AG09319 (cell line): ENCODE measurements around the gene ATG4B.

Experiments used
- DNase-seq: peaks from one replicate; pipeline ENCODE4 v3.0.0-alpha.2; 2010; ENCODE audit warnings: low read depth; ENCODE audit errors: extremely low read depth
- CTCF ChIP-seq: IDR thresholded peaks from 2 replicates; pipeline ENCODE4 v1.5.1; 2011; ENCODE audit warnings: low read depth, mild to moderate bottlenecking, inconsistent platforms, low read length, moderate library complexity

Gene ATG4B

GRCh38 chr2:241652722-241653121, 15.2 kb downstream of the ATG4B start:
- no peak for DNase-seq
- no peak for TF ChIP-seq CTCF

- no peak for TF ChIP-seq CTCF
- no peak for DNase-seq
Observed at GRCh38 chr2:241653210-241653750, 15.8 kb downstream of the ATG4B start.

GRCh38 chr2:241654551-241654950, 17.1 kb downstream of the ATG4B start:
- TF ChIP-seq CTCF, result no peak
- DNase-seq, result no peak

GRCh38 chr2:241655516-241656189, 18.2 kb downstream of the ATG4B start:
- DNase-seq, result no peak
- TF ChIP-seq CTCF, result no peak

- DNase-seq, result no peak
- TF ChIP-seq CTCF, result no peak
Observed at GRCh38 chr2:241656190-241656741, 18.8 kb downstream of the ATG4B start.

GRCh38 chr2:241657786-241658254, 20.3 kb downstream of the ATG4B start:
- no peak for TF ChIP-seq CTCF
- DNase-seq, result no peak

- no peak for DNase-seq
- no peak for TF ChIP-seq CTCF
Observed at GRCh38 chr2:241658296-241658695, 20.8 kb downstream of the ATG4B start.
